Measurements from ENCODE around the gene MAPKAP1.

Gene MAPKAP1

GRCh38 chr9:125638239-125639045 is 68.6 kb downstream of the MAPKAP1 start:
- DNase-seq, result no peak

- no peak for DNase-seq
Observed at GRCh38 chr9:125637241-125637640, 69.8 kb downstream of the MAPKAP1 start.

- DNase-seq, result no peak
Observed at GRCh38 chr9:125635888-125636287, 71.1 kb downstream of the MAPKAP1 start.

- no peak for DNase-seq
Observed at GRCh38 chr9:125634040-125634717, 72.8 kb downstream of the MAPKAP1 start.

GRCh38 chr9:125633116-125633745 is 73.8 kb downstream of the MAPKAP1 start:
- DNase-seq, result no peak

GRCh38 chr9:125632321-125633115 is 74.5 kb downstream of the MAPKAP1 start:
- peak; percentile 70 for DNase-seq

GRCh38 chr9:125631391-125632085 is 75.5 kb downstream of the MAPKAP1 start:
- DNase-seq, result peak; percentile 69

GRCh38 chr9:125630436-125630835 is 76.6 kb downstream of the MAPKAP1 start:
- no peak for DNase-seq

- no peak for DNase-seq
Observed at GRCh38 chr9:125629446-125629845, 77.6 kb downstream of the MAPKAP1 start.

GRCh38 chr9:125626187-125626586 is 80.8 kb downstream of the MAPKAP1 start:
- DNase-seq, result no peak

- no peak for DNase-seq
Observed at GRCh38 chr9:125621170-125621569, 85.8 kb downstream of the MAPKAP1 start.

GRCh38 chr9:125620216-125620615 is 86.8 kb downstream of the MAPKAP1 start:
- no peak for DNase-seq

- no peak for DNase-seq
Observed at GRCh38 chr9:125617087-125617486, 89.9 kb downstream of the MAPKAP1 start.

GRCh38 chr9:125613141-125613540 is 93.9 kb downstream of the MAPKAP1 start:
- DNase-seq, result no peak

- DNase-seq, result no peak
Observed at GRCh38 chr9:125612616-125613015, 94.4 kb downstream of the MAPKAP1 start.

GRCh38 chr9:125611121-125611765 is 95.8 kb downstream of the MAPKAP1 start:
- DNase-seq, result no peak

- DNase-seq, result no peak
Observed at GRCh38 chr9:125609744-125610143, 97.3 kb downstream of the MAPKAP1 start.

GRCh38 chr9:125608489-125609224 is 98.4 kb downstream of the MAPKAP1 start:
- no peak for DNase-seq

GRCh38 chr9:125604196-125604595 is 102.8 kb downstream of the MAPKAP1 start:
- DNase-seq, result no peak

GRCh38 chr9:125603478-125604021 is 103.5 kb downstream of the MAPKAP1 start:
- no peak for DNase-seq

GRCh38 chr9:125601961-125602360 is 105.0 kb downstream of the MAPKAP1 start:
- DNase-seq, result no peak
